Psoas muscle (tissue), 8 donors: ENCODE results near the gene CDC42EP2. TPM values are rescaled to one million over a fixed set of nuclear protein-coding genes. Genes with fewer than 3 reads are reported as not detected.

Source experiments
- ATAC-seq, 4 donors: fragments of 200-7000 bp; cut with Tn5 transposase; one replicate each; pipeline ENCODE4 v1.9.1; 2020; ENCODE audit warnings: moderate library complexity in 3 of 4, mild to moderate bottlenecking in 2 of 4
- DNase-seq, 2 donors: peaks; one replicate each; pipeline ENCODE4 v3.0.0-alpha.2; 2020
- H3K27ac ChIP-seq: fragments of 200-600 bp; one replicate; pipeline ENCODE4 v1.8.0; 2022
- H3K27me3 ChIP-seq, 3 donors: fragments of 200-600 bp in 1 of 3; one replicate each; pipeline versions ENCODE4 v1.6.1 to v1.8.0; 2013 to 2022; ENCODE audit warnings: low read length in 2 of 3, mild to moderate bottlenecking in 2 of 3, moderate library complexity in 1 of 3; ENCODE audit not compliant: insufficient read depth in 3 of 3
- H3K36me3 ChIP-seq, 2 donors: fragments of 200-600 bp in 1 of 2; one replicate each; pipeline versions ENCODE4 v1.6.1 to v1.8.0; 2013 to 2022; ENCODE audit warnings: low read depth in 1 of 2, mild to moderate bottlenecking in 1 of 2, moderate library complexity in 1 of 2; ENCODE audit not compliant: insufficient read depth in 1 of 2
- H3K4me1 ChIP-seq: fragments of 200-600 bp; one replicate; pipeline ENCODE4 v1.8.0; 2022
- H3K4me3 ChIP-seq: fragments of 200-600 bp; one replicate; pipeline ENCODE4 v1.8.0; 2022; ENCODE audit warnings: mild to moderate bottlenecking
- H3K9me3 ChIP-seq: fragments of 200-600 bp; one replicate; pipeline ENCODE4 v1.8.0; 2022
- WGBS, 3 donors: extraction: QIAGEN DNeasy Blood & Tissue Kit; methylation state at CpG; one replicate each; pipeline versions ENCODE4 v1.1.6 to v1.1.7; 2013; 5-methylcytosine and 5-hydroxymethylcytosine counted together
- intact Hi-C, 2 donors: fragments of 100-400 bp; cut with DNase I; formaldehyde crosslinking; loops; one replicate each; pipeline versions ENCODE4 v1.11.0 to v1.14.2; 2022
- polyA plus RNA-seq, 3 donors: library from polyadenylated mRNA; stranded (reverse); fragments of 200-250 nt; gene quantifications; one replicate each; pipeline ENCODE4 v1.2.3, GENCODE V29; 2013
- total RNA-seq, 4 donors: library from RNA; stranded (reverse); fragmentation: NEBNext Ultra II Directional in 2 of 4; extraction: Animal tissue kit (Norgen Biotek cat#: 25700) in 2 of 4; gene quantifications; one replicate each; pipeline versions ENCODE4 v1.2.1 to v1.2.4, GENCODE V29; 2021 to 2023
- TF ChIP-seq, protein P1 (sequence below): fragments of 200-600 bp; IDR thresholded peaks from one replicate; pipeline ENCODE4 v1.8.0; 2022; ENCODE audit warnings: antibody characterized with exemption
- donor health status: healthy with polysubstance abuse.
- donor health status: DM: no; HTN: no; CAD: no; lungs with moderate emphysema.
- donor health status: Bipolar disorder and iron deficiency.
- donor health status: healthy.
- donor health status: DM: yes; HTN: yes; CAD: no.
- donor health status: DM: no; HTN: no; CAD: no.
- donor health status: DM: no; HTN: no; CAD: no.
- donor health status: DM: yes; HTN: yes; CAD: no.

The CDC42EP2 gene
- total and polyA plus RNA-seq, 7 donors, result 2.7 to 7.3 (median 5.9) TPM

DNA sequence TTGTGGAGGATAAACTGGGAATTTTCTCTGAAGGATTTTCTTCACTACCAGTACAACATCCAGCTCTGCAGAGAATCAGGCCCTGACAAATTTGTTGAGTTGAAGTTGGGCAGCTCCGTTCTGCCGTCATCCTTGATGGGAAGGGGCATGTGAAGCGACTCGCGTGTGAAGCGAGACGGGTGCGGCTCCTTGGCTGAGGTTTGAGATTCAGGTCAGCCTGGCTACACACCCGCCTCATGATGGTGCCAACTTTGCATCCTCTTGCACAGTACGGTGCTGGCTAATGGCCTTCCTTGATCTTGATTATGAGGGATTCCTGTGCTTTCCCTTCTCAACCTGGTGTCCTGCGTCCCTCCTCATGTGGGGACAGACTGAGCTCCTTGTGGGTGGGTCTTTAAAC, 19.7 kb upstream of the CDC42EP2 start:
- no peak for ATAC-seq
- Histone ChIP-seq H3K4me1 (peaks cover 49% of the 10 kb centered on the region), H3K36me3 (peaks cover 0 to 26% of the 10 kb centered on the region in 2 donors), H3K27me3 (no peaks in the 10 kb centered on the region), H3K27ac (no peak overlapping the region), H3K4me3 (no peak overlapping the region), H3K9me3 (no peaks in the 10 kb centered on the region)
- DNase-seq, result peak in 1 of 2 donors; percentile 51
- 85 to 93% (median 86%) methylated on average over 11 of the region's 11 CpGs for WGBS, 3 donors
- intact Hi-C loops, result no loop called here
- TF ChIP-seq, protein P1, sequence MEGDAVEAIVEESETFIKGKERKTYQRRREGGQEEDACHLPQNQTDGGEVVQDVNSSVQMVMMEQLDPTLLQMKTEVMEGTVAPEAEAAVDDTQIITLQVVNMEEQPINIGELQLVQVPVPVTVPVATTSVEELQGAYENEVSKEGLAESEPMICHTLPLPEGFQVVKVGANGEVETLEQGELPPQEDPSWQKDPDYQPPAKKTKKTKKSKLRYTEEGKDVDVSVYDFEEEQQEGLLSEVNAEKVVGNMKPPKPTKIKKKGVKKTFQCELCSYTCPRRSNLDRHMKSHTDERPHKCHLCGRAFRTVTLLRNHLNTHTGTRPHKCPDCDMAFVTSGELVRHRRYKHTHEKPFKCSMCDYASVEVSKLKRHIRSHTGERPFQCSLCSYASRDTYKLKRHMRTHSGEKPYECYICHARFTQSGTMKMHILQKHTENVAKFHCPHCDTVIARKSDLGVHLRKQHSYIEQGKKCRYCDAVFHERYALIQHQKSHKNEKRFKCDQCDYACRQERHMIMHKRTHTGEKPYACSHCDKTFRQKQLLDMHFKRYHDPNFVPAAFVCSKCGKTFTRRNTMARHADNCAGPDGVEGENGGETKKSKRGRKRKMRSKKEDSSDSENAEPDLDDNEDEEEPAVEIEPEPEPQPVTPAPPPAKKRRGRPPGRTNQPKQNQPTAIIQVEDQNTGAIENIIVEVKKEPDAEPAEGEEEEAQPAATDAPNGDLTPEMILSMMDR, result no peak

DNA sequence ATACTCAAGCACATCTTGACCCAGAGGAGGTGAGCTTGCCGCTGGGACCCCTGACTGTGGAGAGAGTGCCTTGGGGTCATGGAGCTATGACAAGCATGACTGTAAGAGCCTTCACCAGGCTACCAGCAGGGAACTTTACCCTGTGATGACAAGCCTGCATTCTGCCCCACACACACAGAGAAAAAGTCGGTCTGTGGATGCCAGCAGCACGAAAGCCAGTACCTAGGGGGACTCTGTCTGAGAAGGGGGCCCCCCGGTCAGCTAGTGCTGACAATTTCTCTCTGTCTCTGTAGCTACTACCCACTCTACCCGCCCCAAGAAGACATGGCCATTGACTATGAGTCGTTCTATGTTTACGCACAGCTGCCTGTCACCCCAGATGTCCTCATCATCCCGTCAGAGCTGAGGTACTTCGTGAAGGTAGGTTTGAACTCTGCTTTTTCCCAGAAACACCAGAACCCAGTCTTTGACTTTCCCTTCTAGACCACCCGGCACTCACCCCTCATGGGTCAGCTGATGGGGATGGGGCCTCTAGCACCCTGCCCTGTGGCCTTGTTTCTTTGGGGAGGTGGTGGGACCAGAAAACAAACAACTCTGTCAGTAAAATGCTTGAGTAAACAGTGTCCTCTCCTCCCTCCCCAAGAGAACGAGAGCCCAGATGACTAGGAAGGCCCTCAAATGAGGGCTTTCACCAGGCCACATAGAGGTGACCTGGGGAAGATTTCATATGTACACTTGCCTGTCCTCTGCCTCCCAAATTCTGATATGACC, 18.9 kb upstream of the CDC42EP2 start:
- H3K27ac ChIP-seq, result no peak overlapping the region
- no peak overlapping the region for H3K4me3 ChIP-seq
- H3K4me1 ChIP-seq, result peaks cover 42% of the 10 kb centered on the region
- ATAC-seq (no peak), DNase-seq (peak in 1 of 2 donors; percentile 35)
- H3K27me3 ChIP-seq, result no peaks in the 10 kb centered on the region
- H3K36me3 ChIP-seq, result peaks cover 0 to 26% of the 10 kb centered on the region in 2 donors
- intact Hi-C loops, result no loop called here
- WGBS, 3 donors, result 85 to 90% (median 90%) methylated on average over 11 of the region's 11 CpGs
- TF ChIP-seq, protein P1, result no peak
- no peaks in the 10 kb centered on the region for H3K9me3 ChIP-seq

DNA sequence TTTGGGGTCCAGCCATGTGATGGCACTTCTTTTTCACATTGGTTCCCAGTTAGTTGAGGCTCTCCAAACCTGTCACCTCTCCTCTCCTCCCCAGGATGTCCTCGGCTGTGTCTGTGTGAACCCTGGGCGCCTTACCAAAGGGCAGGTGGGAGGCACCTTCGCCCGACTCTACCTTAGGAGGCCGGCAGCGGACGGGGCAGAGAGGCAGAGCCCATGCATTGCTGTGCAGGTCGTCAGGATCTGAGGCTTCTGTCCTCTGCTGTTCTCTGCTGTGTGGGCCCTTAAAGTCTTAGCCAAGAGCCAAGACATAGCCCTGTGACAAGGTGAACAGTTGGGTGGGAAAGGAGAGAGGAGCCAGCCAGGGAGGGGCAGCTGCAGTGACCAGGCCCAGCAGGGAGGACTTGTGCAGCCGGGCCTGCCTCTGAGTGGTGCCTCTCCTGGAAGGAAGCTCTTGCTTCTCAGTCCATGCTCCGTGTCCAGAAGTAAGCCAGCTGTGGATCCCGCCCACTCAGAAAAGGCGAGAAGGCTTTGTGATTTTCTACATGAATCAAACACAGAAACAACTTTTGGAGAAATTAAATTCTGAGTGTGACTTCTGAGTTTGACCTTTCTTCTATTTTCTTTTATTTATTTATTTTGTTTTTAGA, 17.5 kb upstream of the CDC42EP2 start:
- H3K27me3 ChIP-seq, result no peaks in the 10 kb centered on the region
- whole genome bisulfite sequencing, 3 donors, result 79 to 81% (median 81%) methylated on average over 12 of the region's 12 CpGs
- peak overlapping the region; percentile 57 for H3K27ac ChIP-seq
- TF ChIP-seq, protein P1, result no peak
- H3K36me3 ChIP-seq, result peaks cover 0 to 26% of the 10 kb centered on the region in 2 donors
- ATAC-seq, result no peak
- peaks cover 28% of the 10 kb centered on the region for H3K4me1 ChIP-seq
- no peaks in the 10 kb centered on the region for H3K9me3 ChIP-seq
- intact Hi-C loops, result no loop called here
- no peak overlapping the region for H3K4me3 ChIP-seq
- DNase-seq, result peak in 1 of 2 donors; percentile 62

DNA sequence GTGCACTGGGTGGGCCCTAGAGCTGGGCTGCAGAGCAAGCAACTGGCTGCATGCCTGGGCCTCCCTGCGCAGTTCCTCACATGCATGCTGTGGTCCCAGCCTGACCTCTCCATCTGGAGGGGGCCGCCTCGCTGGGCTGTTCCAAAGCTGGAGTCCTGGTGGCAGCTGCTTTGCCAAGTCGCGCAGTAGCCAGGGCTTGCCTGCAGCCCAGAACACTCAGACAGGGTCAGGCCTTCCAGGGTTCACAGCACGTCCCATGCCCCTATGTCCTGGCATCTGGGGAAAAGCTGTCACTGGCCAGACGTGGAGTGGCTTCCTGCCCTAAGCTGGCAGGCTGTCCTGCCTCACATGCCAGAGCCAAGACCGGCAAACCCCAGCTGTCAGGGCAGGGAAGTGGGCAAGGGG, 16.5 kb upstream of the CDC42EP2 start:
- WGBS, 3 donors, result 8 to 16% (median 15%) methylated on average over 8 of the region's 8 CpGs
- Histone ChIP-seq H3K4me1 (peaks cover 23% of the 10 kb centered on the region), H3K4me3 (no peak overlapping the region)

More for the DNA sequence above, 16.5 kb upstream of the CDC42EP2 start:
- Histone ChIP-seq H3K27ac (peak overlapping the region; percentile 57), H3K36me3 (peaks cover 0 to 26% of the 10 kb centered on the region in 2 donors), H3K9me3 (no peaks in the 10 kb centered on the region), H3K27me3 (no peaks in the 10 kb centered on the region)
- intact Hi-C loops, result no loop called here
- peak; percentile 69 to 87 (median 80) for ATAC-seq
- TF ChIP-seq, protein P1, result no peak
- DNase-seq, result peak; percentile 83 to 92
